ENCODE results near the gene PAX7.

PAX7 gene

GRCh38 chr1:18711003-18711402, 80.4 kb downstream of the PAX7 start:
- DNase-seq: no peak

GRCh38 chr1:18711536-18712251, 81.0 kb downstream of the PAX7 start:
- no peak for DNase-seq

- DNase-seq: no peak
These were observed 81.6 kb downstream of the PAX7 start for GRCh38 chr1:18712252-18712600.

GRCh38 chr1:18714404-18715175, 83.9 kb downstream of the PAX7 start:
- no peak for DNase-seq

- no peak for DNase-seq
These were observed 85.6 kb downstream of the PAX7 start for GRCh38 chr1:18716112-18716784.

GRCh38 chr1:18716785-18717678, 86.4 kb downstream of the PAX7 start:
- no peak for DNase-seq

GRCh38 chr1:18719786-18720451, 89.3 kb downstream of the PAX7 start:
- no peak for DNase-seq

GRCh38 chr1:18721041-18721440, 90.4 kb downstream of the PAX7 start:
- no peak for DNase-seq

- no peak for DNase-seq
These were observed 91.1 kb downstream of the PAX7 start for GRCh38 chr1:18721776-18722175.

- DNase-seq: no peak
These were observed 91.6 kb downstream of the PAX7 start for GRCh38 chr1:18722270-18722669.

GRCh38 chr1:18723206-18723605, 92.6 kb downstream of the PAX7 start:
- DNase-seq: no peak

- DNase-seq: no peak
These were observed 93.2 kb downstream of the PAX7 start for GRCh38 chr1:18723701-18724411.

GRCh38 chr1:18724801-18725200, 94.2 kb downstream of the PAX7 start:
- no peak for DNase-seq

GRCh38 chr1:18725231-18725895, 94.7 kb downstream of the PAX7 start:
- DNase-seq: no peak

GRCh38 chr1:18726368-18726767, 95.7 kb downstream of the PAX7 start:
- DNase-seq: no peak

- DNase-seq: no peak
These were observed 97.3 kb downstream of the PAX7 start for GRCh38 chr1:18727956-18728355.

GRCh38 chr1:18730321-18730720, 99.7 kb downstream of the PAX7 start:
- DNase-seq: no peak

- no peak for DNase-seq
These were observed 100.5 kb downstream of the PAX7 start for GRCh38 chr1:18731148-18731547.

GRCh38 chr1:18731591-18732235, 101.1 kb downstream of the PAX7 start:
- DNase-seq: no peak

GRCh38 chr1:18732686-18733085, 102.0 kb downstream of the PAX7 start:
- no peak for DNase-seq

GRCh38 chr1:18734001-18734400, 103.4 kb downstream of the PAX7 start:
- DNase-seq: no peak
